Putamen (tissue), 1 donor: ENCODE measurements around the gene ANKRD44.
"Not testable (repeated sequence)": the region's sequence is repeated elsewhere in the genome, so short reads cannot be mapped to it uniquely, and the experiment has no call there.

ENCODE experiments used
- DNase-seq: peaks from one replicate; pipeline ENCODE4 v3.0.0-alpha.2; 2016; ENCODE audit warnings: low spot score

ANKRD44 gene

GRCh38 chr2:197315371-197315770 is 4.8 kb upstream of the ANKRD44 start:
- DNase-seq, result no peak

- no peak for DNase-seq
These were observed 1.6 kb upstream of the ANKRD44 start for GRCh38 chr2:197312186-197312585.

- no peak for DNase-seq
These were observed 947 bp upstream of the ANKRD44 start for GRCh38 chr2:197311421-197312033.

GRCh38 chr2:197310987-197311420 is 424 bp upstream of the ANKRD44 start:
- no peak for DNase-seq

- DNase-seq, result no peak
These were observed 819 bp downstream of the ANKRD44 start for GRCh38 chr2:197309691-197310231.

GRCh38 chr2:197308996-197309690 is 1.4 kb downstream of the ANKRD44 start:
- DNase-seq, result no peak

GRCh38 chr2:197308585-197308984 is 2.0 kb downstream of the ANKRD44 start:
- DNase-seq, result no peak

- no peak for DNase-seq
These were observed 2.6 kb downstream of the ANKRD44 start for GRCh38 chr2:197307933-197308521.

- peak; percentile 35 for DNase-seq
These were observed 3.2 kb downstream of the ANKRD44 start for GRCh38 chr2:197307236-197307932.

GRCh38 chr2:197306696-197307040 is 3.9 kb downstream of the ANKRD44 start:
- no peak for DNase-seq

- DNase-seq, result no peak
These were observed 4.4 kb downstream of the ANKRD44 start for GRCh38 chr2:197306024-197306695.

GRCh38 chr2:197304556-197305011 is 6.0 kb downstream of the ANKRD44 start:
- no peak for DNase-seq

GRCh38 chr2:197300139-197300538 is 10.4 kb downstream of the ANKRD44 start:
- DNase-seq, result no peak

- no peak for DNase-seq
These were observed 12.0 kb downstream of the ANKRD44 start for GRCh38 chr2:197298609-197299008.

- no peak for DNase-seq
These were observed 12.7 kb downstream of the ANKRD44 start for GRCh38 chr2:197297772-197298318.

- DNase-seq, result no peak
These were observed 13.3 kb downstream of the ANKRD44 start for GRCh38 chr2:197297266-197297665.

- DNase-seq, result no peak
These were observed 13.7 kb downstream of the ANKRD44 start for GRCh38 chr2:197296835-197297234.

GRCh38 chr2:197294260-197294659 is 16.3 kb downstream of the ANKRD44 start:
- no peak for DNase-seq

- DNase-seq, result peak; percentile 43
These were observed 17.1 kb downstream of the ANKRD44 start for GRCh38 chr2:197293252-197294007.

GRCh38 chr2:197292619-197293018 is 18.0 kb downstream of the ANKRD44 start:
- no peak for DNase-seq

- not testable (repeated sequence) for DNase-seq
These were observed 23.0 kb downstream of the ANKRD44 start for GRCh38 chr2:197287596-197287932.
